ENCODE results near the gene SMARCC2. TPM values are rescaled to one million over a fixed set of nuclear protein-coding genes. Genes with fewer than 3 reads are reported as not detected.
A peak's percentile ranks its signal among the peaks of the same experiment; 100 is the strongest.

SMARCC2 gene
- total and polyA plus RNA-seq, 2 of the 13 experiments (the other 11 are each of a cell fraction or from before 2014, with no cell fraction given) = 21.3 to 24.1 TPM

DNA sequence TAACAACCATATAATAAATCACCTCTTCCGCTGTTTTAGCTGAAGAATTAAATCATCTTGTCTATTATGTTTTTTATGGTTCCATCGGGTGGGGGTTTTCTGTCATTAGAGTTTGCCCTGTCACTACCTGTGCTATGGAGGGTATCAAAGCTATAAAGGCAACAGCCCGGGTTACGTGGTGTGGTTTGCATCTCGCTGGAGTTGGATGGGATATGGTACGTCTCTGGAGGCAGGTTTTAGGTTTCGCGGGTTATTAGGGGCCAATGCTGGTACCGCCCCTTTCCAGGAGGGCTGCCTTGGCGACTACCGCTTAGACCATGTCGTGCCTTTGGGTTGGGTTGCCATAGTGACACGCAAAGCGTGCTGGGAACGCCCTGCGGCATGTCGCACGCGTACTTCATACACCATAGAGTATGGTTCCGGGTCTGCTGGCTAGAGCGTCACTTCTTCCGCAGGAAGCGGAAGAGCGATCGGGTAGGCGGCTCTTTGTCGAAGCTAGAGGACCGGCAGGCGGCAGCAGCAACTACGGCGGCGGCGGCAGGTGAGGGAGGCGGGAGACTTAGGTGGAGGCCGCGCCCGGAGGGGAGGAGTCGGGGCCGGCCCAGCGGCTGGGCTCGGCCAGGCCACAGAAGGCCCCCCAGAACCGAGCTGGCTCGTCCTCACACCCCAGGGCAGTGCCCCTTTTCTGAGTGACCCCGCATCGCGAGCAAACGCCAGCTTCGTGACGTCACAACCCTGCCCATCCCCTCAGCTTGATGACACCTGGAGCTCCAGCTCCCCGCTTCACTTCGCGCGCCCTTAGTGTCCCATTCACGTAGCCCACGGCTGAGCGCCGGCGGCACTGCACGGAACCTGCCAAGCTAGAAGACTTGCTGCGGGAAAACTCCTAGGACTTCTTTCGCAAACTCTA lies 71.2 kb downstream of the SMARCC2 start, which contains the start of gene ZC3H10 (continued):
- TF ChIP-seq ZNF841 (CRISPR knock-in tag; IDR thresholded peaks at IDR 0.05; ENCODE audit: borderline replicate concordance) = no peak
- TF ChIP-seq, protein P1, sequence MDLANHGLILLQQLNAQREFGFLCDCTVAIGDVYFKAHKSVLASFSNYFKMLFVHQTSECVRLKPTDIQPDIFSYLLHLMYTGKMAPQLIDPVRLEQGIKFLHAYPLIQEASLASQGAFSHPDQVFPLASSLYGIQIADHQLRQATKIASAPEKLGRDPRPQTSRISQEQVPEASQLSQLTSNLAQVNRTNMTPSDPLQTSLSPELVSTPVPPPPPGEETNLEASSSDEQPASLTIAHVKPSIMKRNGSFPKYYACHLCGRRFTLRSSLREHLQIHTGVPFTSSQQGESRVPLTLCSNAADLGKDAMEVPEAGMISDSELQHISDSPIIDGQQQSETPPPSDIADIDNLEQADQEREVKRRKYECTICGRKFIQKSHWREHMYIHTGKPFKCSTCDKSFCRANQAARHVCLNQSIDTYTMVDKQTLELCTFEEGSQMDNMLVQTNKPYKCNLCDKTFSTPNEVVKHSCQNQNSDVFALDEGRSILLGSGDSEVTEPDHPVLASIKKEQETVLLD (CRISPR knock-in tag; IDR thresholded peaks at IDR 0.05; ENCODE audit: low read depth) = peak; percentile 95
- peak; percentile 92 for TF ChIP-seq ELF3 (CRISPR knock-in tag; IDR thresholded peaks at IDR 0.05)
- TF ChIP-seq ZBTB7B (CRISPR knock-in tag; IDR thresholded peaks at IDR 0.05) = 0 out of 2 replicates have a peak, but pooled peaks have one; percentile 34
- TF ChIP-seq ZNF747 (CRISPR knock-in tag; IDR thresholded peaks at IDR 0.05; ENCODE audit: borderline replicate concordance) = peak; percentile 97; the same call in 1 of the 2 replicates
- TF ChIP-seq SOX6 (IDR thresholded peaks at IDR 0.05) = no peak
- peak; percentile 80 for TF ChIP-seq SOX6 (CRISPR knock-in tag; IDR thresholded peaks at IDR 0.05)
- peak; percentile 68 for TF ChIP-seq XRCC5 (optimal IDR thresholded peaks at IDR 0.05; ENCODE audit: low read length)
- no peak for TF ChIP-seq ZNF543 (CRISPR knock-in tag; IDR thresholded peaks at IDR 0.05)
- peak; percentile 79 for TF ChIP-seq HCFC1 (IDR thresholded peaks at IDR 0.05; ENCODE audit: low read depth, low read length)
- TF ChIP-seq, protein P2, sequence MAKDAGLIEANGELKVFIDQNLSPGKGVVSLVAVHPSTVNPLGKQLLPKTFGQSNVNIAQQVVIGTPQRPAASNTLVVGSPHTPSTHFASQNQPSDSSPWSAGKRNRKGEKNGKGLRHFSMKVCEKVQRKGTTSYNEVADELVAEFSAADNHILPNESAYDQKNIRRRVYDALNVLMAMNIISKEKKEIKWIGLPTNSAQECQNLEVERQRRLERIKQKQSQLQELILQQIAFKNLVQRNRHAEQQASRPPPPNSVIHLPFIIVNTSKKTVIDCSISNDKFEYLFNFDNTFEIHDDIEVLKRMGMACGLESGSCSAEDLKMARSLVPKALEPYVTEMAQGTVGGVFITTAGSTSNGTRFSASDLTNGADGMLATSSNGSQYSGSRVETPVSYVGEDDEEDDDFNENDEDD (CRISPR knock-in tag; IDR thresholded peaks at IDR 0.05; ENCODE audit: borderline replicate concordance) = peak; percentile 78
- TF ChIP-seq NR2F2 (IDR thresholded peaks at IDR 0.05; ENCODE audit: borderline replicate concordance, low read depth) = peak; percentile 65; the same call in 1 of the 2 replicates
- peak; percentile 83; the same call in 1 of the 2 replicates for TF ChIP-seq HOXD1 (CRISPR knock-in tag; IDR thresholded peaks at IDR 0.05)
- peak; percentile 65 for TF ChIP-seq FOSL2 (CRISPR knock-in tag; IDR thresholded peaks at IDR 0.05)
- no peak for TF ChIP-seq RAD51 (IDR thresholded peaks at IDR 0.05; ENCODE audit: borderline replicate concordance)
- TF ChIP-seq TAF15 (IDR thresholded peaks at IDR 0.05; ENCODE audit: low read depth, low read length, poor library complexity, severe bottlenecking) = peak; percentile 92
- TF ChIP-seq, protein P3, sequence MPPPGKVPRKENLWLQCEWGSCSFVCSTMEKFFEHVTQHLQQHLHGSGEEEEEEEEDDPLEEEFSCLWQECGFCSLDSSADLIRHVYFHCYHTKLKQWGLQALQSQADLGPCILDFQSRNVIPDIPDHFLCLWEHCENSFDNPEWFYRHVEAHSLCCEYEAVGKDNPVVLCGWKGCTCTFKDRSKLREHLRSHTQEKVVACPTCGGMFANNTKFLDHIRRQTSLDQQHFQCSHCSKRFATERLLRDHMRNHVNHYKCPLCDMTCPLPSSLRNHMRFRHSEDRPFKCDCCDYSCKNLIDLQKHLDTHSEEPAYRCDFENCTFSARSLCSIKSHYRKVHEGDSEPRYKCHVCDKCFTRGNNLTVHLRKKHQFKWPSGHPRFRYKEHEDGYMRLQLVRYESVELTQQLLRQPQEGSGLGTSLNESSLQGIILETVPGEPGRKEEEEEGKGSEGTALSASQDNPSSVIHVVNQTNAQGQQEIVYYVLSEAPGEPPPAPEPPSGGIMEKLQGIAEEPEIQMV (CRISPR knock-in tag; IDR thresholded peaks at IDR 0.05; ENCODE audit: low read depth) = no peak
- peak; percentile 90 for TF ChIP-seq ZNF746 (CRISPR knock-in tag; IDR thresholded peaks at IDR 0.05)
- TF ChIP-seq, protein P4, sequence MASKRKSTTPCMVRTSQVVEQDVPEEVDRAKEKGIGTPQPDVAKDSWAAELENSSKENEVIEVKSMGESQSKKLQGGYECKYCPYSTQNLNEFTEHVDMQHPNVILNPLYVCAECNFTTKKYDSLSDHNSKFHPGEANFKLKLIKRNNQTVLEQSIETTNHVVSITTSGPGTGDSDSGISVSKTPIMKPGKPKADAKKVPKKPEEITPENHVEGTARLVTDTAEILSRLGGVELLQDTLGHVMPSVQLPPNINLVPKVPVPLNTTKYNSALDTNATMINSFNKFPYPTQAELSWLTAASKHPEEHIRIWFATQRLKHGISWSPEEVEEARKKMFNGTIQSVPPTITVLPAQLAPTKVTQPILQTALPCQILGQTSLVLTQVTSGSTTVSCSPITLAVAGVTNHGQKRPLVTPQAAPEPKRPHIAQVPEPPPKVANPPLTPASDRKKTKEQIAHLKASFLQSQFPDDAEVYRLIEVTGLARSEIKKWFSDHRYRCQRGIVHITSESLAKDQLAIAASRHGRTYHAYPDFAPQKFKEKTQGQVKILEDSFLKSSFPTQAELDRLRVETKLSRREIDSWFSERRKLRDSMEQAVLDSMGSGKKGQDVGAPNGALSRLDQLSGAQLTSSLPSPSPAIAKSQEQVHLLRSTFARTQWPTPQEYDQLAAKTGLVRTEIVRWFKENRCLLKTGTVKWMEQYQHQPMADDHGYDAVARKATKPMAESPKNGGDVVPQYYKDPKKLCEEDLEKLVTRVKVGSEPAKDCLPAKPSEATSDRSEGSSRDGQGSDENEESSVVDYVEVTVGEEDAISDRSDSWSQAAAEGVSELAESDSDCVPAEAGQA (IDR thresholded peaks at IDR 0.05; ENCODE audit: low read depth) = peak; percentile 92
- TF ChIP-seq, protein P4 (CRISPR knock-in tag; IDR thresholded peaks at IDR 0.05; ENCODE audit: borderline replicate concordance) = no peak
